ENCODE measurements around the gene PCDHA11.

The PCDHA11 gene

DNA sequence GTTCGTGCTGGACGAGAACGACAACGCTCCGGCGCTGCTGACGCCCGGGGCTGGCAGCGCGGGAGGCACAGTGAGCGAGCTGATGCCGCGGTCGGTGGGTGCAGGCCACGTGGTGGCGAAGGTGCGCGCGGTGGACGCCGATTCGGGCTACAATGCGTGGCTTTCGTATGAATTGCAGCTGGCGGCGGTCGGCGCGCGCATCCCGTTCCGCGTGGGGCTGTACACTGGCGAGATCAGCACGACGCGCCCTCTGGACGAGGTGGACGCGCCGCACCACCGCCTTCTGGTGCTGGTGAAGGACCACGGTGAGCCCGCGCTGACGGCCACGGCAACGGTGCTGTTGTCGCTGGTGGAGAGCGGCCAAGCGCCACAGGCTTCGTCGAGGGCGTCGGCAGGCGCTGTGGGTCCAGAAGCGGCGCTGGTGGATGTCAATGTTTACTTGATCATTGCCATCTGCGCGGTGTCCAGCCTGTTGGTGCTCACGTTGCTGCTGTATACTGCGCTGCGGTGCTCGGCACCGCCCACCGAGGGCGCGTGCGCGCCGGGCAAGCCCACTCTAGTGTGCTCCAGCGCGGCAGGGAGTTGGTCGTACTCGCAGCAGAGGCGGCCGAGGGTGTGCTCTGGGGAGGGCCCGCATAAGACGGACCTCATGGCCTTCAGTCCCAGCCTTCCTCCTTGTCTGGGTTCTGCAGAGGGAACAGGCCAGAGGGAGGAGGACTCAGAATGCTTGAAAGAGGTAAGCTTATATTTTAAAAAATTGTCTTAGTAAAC is 15.4 kb downstream of the PCDHA11 start:
- no peak overlapping the region for H3K4me3 Mint-ChIP-seq
- no peak overlapping the region for H3K27ac Mint-ChIP-seq
- TF ChIP-seq CTCF (IDR thresholded peaks at IDR 0.05), result no peak
- no peaks in the 10 kb centered on the region for H3K4me1 Mint-ChIP-seq
- peaks cover 70% of the 10 kb centered on the region for H3K36me3 Mint-ChIP-seq (ENCODE audit: low read depth)
- H3K9me3 Mint-ChIP-seq, result peaks cover 60% of the 10 kb centered on the region
- no peak for DNase-seq
- H3K27me3 Mint-ChIP-seq (ENCODE audit: low read depth, poor library complexity), result no peaks in the 10 kb centered on the region

- H3K27ac Mint-ChIP-seq, result no peak overlapping the region
- H3K4me1 Mint-ChIP-seq, result no peaks in the 10 kb centered on the region
- no peak for DNase-seq
- H3K9me3 Mint-ChIP-seq, result peaks cover 35% of the 10 kb centered on the region
- H3K36me3 Mint-ChIP-seq (ENCODE audit: low read depth), result peaks cover 29% of the 10 kb centered on the region
- no peak overlapping the region for H3K4me3 Mint-ChIP-seq
- no peak for TF ChIP-seq CTCF (IDR thresholded peaks at IDR 0.05)
- peaks cover 8% of the 10 kb centered on the region for H3K27me3 Mint-ChIP-seq (ENCODE audit: low read depth, poor library complexity)
These were observed 47.6 kb downstream of the PCDHA11 start for GRCh38 chr5:140916325-140916724.
